HEK293 (cell line): ENCODE data around the gene IPO8.

ENCODE experiments used
- CTCF ChIA-PET: fragments of 350-600 bp; formaldehyde crosslinking; extraction: SDS; loops from one replicate; lab custom pipeline; 2021; ENCODE audit warnings: antibody characterized with exemption; lab: Yijun Ruan, JAX
- POLR2A ChIA-PET: fragments of 300-600 bp; formaldehyde crosslinking; extraction: SDS; loops from one replicate; lab custom pipeline; 2020; ENCODE audit warnings: antibody characterized with exemption, inconsistent platforms; lab: Yijun Ruan, JAX
- H3K27ac ChIP-seq: fragments of 200-500 bp; sonication (Bioruptor generic); 2 replicates; pipeline ENCODE4 v1.5.1; 2014; ENCODE audit warnings: low read depth, low read length, control low read depth, inconsistent platforms; ENCODE audit errors: extremely low read depth
- H3K36me3 ChIP-seq, 2 experiments: fragments of 200-500 bp in 1 of 2; sonication (Bioruptor generic) in 1 of 2; 1 replicate in 1 of 2; 2 replicates in 1 of 2; pipeline ENCODE4 v1.5.1; 2014 to 2017; ENCODE audit warnings: inconsistent platforms in 2 of 2, low read length in 2 of 2; ENCODE audit not compliant: control insufficient read depth in 2 of 2, insufficient read depth in 1 of 2
- H3K4me1 ChIP-seq: fragments of 200-500 bp; sonication (Bioruptor generic); 2 replicates; pipeline ENCODE4 v1.5.1; 2014; ENCODE audit warnings: mild to moderate bottlenecking, low read length, inconsistent platforms; ENCODE audit not compliant: control insufficient read depth, insufficient read depth
- H3K4me3 ChIP-seq: 2 replicates; pipeline ENCODE4 v1.5.1; 2011; ENCODE audit warnings: low read depth, mild to moderate bottlenecking, control low read depth, low read length, moderate library complexity
- H3K9me3 ChIP-seq: fragments of 200-500 bp; sonication (Bioruptor generic); 2 replicates; pipeline ENCODE4 v1.5.1; 2014; ENCODE audit warnings: low read depth, low read length, inconsistent platforms; ENCODE audit not compliant: control insufficient read depth, insufficient read depth
- BCL11B ChIP-seq: fragments of 450-650 bp; formaldehyde crosslinking; IDR thresholded peaks from 2 replicates; pipeline ENCODE4 v1.5.1; 2016; ENCODE audit warnings: low read depth, missing biosample characterization, missing genetic modification characterization
- FEZF1 ChIP-seq: fragments of 450-650 bp; formaldehyde crosslinking; IDR thresholded peaks from 2 replicates; pipeline ENCODE4 v1.5.1; 2016; ENCODE audit warnings: missing biosample characterization, missing genetic modification characterization
- OSR2 ChIP-seq: fragments of 450-650 bp; formaldehyde crosslinking; IDR thresholded peaks from 2 replicates; pipeline ENCODE4 v1.5.1; 2016; ENCODE audit warnings: missing biosample characterization, missing genetic modification characterization
- ZBTB21 ChIP-seq: fragments of 450-650 bp; formaldehyde crosslinking; IDR thresholded peaks from 2 replicates; pipeline ENCODE4 v1.5.1; 2017; ENCODE audit warnings: missing biosample characterization, missing genetic modification characterization
- ZNF335 ChIP-seq: fragments of 450-650 bp; formaldehyde crosslinking; conservative IDR thresholded peaks from 2 replicates; pipeline ENCODE4 v1.5.1; 2016; ENCODE audit warnings: missing biosample characterization, missing genetic modification characterization
- ZNF571 ChIP-seq: fragments of 450-650 bp; formaldehyde crosslinking; IDR thresholded peaks from 2 replicates; pipeline ENCODE4 v1.5.0; 2017; ENCODE audit warnings: missing biosample characterization, missing genetic modification characterization
- ZNF747 ChIP-seq: fragments of 450-650 bp; formaldehyde crosslinking; IDR thresholded peaks from 2 replicates; pipeline ENCODE4 v1.5.1; 2016; ENCODE audit warnings: missing biosample characterization, missing genetic modification characterization
- ZNF791 ChIP-seq: fragments of 450-650 bp; formaldehyde crosslinking; IDR thresholded peaks from 2 replicates; pipeline ENCODE4 v1.5.1; 2016; ENCODE audit warnings: missing biosample characterization, missing genetic modification characterization
- TF ChIP-seq, protein P1 (sequence below): fragments of 450-650 bp; formaldehyde crosslinking; IDR thresholded peaks from 2 replicates; pipeline ENCODE4 v1.5.1; 2017; ENCODE audit warnings: missing biosample characterization, missing genetic modification characterization
- TF ChIP-seq, protein P2 (sequence below): fragments of 450-650 bp; formaldehyde crosslinking; IDR thresholded peaks from 2 replicates; pipeline ENCODE4 v1.5.1; 2016; ENCODE audit warnings: missing biosample characterization, missing genetic modification characterization, borderline replicate concordance
- TF ChIP-seq, protein P3 (sequence below): fragments of 450-650 bp; formaldehyde crosslinking; IDR thresholded peaks from 2 replicates; pipeline ENCODE4 v1.5.1; 2017; ENCODE audit warnings: missing biosample characterization, missing genetic modification characterization
- TF ChIP-seq, protein P4 (sequence below): fragments of 450-650 bp; formaldehyde crosslinking; IDR thresholded peaks from 2 replicates; pipeline ENCODE4 v1.5.1; 2017; ENCODE audit warnings: missing biosample characterization, mild to moderate bottlenecking, missing genetic modification characterization, moderate library complexity

Gene IPO8

DNA sequence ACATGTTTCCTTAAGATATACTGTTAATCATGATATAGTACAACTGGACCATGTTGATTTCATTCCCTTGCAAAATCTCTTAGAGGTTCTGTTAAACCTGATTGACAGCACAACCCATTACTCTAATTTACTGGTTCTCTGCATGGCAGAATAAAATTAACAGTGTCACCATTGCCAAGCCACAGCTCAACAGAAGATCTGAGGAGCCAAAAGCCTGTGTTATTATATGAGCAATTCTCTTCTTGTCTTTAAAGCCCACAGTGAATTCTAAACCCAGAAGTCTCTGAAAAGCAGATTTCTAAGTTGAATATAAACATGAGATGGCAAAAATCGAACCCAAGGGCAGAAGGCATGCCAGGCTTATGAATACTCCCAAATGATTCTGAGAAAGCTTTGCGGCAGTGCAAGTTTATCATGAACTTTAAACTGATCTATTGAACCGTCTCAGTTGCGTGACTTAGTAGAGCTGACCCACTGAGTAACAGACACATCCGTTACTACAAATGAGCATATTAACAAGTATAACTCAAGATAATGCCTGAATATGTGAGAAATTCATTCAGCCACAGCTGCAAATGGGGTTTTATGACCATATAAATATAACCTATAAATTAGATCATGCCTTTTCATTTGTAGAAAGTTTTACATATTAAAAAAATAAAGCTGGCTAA is 78.2 kb downstream of the IPO8 start:
- TF ChIP-seq, protein P1, sequence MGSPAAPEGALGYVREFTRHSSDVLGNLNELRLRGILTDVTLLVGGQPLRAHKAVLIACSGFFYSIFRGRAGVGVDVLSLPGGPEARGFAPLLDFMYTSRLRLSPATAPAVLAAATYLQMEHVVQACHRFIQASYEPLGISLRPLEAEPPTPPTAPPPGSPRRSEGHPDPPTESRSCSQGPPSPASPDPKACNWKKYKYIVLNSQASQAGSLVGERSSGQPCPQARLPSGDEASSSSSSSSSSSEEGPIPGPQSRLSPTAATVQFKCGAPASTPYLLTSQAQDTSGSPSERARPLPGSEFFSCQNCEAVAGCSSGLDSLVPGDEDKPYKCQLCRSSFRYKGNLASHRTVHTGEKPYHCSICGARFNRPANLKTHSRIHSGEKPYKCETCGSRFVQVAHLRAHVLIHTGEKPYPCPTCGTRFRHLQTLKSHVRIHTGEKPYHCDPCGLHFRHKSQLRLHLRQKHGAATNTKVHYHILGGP (tag by site-specific recombination) = no peak
- TF ChIP-seq, protein P2, sequence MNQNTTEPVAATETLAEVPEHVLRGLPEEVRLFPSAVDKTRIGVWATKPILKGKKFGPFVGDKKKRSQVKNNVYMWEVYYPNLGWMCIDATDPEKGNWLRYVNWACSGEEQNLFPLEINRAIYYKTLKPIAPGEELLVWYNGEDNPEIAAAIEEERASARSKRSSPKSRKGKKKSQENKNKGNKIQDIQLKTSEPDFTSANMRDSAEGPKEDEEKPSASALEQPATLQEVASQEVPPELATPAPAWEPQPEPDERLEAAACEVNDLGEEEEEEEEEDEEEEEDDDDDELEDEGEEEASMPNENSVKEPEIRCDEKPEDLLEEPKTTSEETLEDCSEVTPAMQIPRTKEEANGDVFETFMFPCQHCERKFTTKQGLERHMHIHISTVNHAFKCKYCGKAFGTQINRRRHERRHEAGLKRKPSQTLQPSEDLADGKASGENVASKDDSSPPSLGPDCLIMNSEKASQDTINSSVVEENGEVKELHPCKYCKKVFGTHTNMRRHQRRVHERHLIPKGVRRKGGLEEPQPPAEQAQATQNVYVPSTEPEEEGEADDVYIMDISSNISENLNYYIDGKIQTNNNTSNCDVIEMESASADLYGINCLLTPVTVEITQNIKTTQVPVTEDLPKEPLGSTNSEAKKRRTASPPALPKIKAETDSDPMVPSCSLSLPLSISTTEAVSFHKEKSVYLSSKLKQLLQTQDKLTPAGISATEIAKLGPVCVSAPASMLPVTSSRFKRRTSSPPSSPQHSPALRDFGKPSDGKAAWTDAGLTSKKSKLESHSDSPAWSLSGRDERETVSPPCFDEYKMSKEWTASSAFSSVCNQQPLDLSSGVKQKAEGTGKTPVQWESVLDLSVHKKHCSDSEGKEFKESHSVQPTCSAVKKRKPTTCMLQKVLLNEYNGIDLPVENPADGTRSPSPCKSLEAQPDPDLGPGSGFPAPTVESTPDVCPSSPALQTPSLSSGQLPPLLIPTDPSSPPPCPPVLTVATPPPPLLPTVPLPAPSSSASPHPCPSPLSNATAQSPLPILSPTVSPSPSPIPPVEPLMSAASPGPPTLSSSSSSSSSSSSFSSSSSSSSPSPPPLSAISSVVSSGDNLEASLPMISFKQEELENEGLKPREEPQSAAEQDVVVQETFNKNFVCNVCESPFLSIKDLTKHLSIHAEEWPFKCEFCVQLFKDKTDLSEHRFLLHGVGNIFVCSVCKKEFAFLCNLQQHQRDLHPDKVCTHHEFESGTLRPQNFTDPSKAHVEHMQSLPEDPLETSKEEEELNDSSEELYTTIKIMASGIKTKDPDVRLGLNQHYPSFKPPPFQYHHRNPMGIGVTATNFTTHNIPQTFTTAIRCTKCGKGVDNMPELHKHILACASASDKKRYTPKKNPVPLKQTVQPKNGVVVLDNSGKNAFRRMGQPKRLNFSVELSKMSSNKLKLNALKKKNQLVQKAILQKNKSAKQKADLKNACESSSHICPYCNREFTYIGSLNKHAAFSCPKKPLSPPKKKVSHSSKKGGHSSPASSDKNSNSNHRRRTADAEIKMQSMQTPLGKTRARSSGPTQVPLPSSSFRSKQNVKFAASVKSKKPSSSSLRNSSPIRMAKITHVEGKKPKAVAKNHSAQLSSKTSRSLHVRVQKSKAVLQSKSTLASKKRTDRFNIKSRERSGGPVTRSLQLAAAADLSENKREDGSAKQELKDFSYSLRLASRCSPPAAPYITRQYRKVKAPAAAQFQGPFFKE (tag by site-specific recombination) = no peak
- TF ChIP-seq ZNF747 (tag by site-specific recombination) = no peak
- no peak for TF ChIP-seq ZNF791 (tag by site-specific recombination)
- POLR2A ChIA-PET = no interaction called here
- Histone ChIP-seq H3K27ac (no peak overlapping the region), H3K9me3 (no peaks in the 10 kb centered on the region), H3K4me3 (no peak overlapping the region), H3K4me1 (no peaks in the 10 kb centered on the region; the same call in 1 of the 2 replicates), H3K36me3 (no peaks in the 10 kb centered on the region)
- CTCF ChIA-PET = no interaction called here

DNA sequence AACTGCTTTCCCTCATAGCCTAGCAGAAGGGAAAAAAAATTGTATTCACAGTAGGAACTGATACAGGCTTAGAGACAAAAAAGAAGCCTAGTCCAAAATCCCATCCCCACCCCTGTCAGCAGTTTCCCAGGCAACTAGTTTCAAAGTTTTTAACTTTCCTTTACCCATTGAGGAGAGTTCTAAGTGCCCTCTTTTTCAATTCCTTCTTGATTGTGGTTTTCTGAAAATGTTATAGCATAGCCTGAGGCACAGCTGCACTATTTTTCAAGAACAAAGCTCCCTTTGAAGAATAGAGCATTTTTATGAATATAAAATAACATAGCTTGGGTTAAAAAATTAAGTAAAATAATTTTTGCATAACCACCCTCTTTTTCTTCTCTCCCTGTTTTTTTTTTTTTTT is 81.6 kb downstream of the IPO8 start:
- H3K9me3 ChIP-seq = no peaks in the 10 kb centered on the region
- no peak overlapping the region for H3K4me3 ChIP-seq
- ChIA-PET CTCF (interaction anchor here (0.9 kb wide), 1 partner anchor 57 kb away, joined by 3 read pairs; no protein-coding TSS in a partner anchor), POLR2A (no interaction called here)
- no peak overlapping the region for H3K27ac ChIP-seq
- no peak for TF ChIP-seq BCL11B (tag by site-specific recombination)
- H3K4me1 ChIP-seq = no peaks in the 10 kb centered on the region; the same call in 1 of the 2 replicates
- H3K36me3 ChIP-seq = no peaks in the 10 kb centered on the region

DNA sequence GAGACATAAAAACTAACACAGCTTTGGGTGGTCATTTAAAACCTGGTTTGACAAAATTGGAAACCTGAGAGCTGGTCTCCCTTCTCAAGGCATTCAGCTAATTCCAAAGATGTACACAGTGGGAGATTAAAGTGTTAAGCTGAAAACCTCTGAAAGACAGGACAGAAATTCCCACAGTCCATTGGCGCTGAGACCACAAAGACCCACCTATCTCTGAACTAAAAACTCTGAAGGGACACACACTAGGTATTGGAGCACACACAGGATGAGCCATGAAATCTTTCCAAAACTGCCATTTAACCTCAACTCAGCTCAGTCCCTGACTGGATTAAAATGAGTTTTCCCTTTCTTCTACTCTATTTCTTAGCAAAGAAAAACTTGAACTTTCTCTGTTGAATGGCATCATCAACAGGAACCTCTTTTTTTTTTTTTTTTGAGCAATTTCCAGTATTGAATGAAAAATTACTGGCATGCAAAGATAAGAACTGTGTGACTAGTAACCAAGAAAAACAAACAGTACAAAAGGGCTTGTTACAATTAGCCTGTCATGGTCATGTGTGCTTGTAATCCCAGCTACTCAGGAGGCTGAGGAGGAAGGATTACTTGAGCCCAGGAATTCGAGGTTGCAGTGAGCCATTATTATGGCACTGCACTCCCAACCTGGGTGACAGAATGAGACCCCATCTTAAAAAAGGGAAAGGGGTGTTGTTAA is 82.4 kb downstream of the IPO8 start:
- H3K36me3 ChIP-seq = no peaks in the 10 kb centered on the region
- no peak overlapping the region for H3K27ac ChIP-seq
- ChIA-PET POLR2A (no interaction called here), CTCF (interaction anchor here (0.6 to 0.9 kb wide), 2 partner anchors 39 to 56 kb away, joined by 3 to 4 read pairs; no protein-coding TSS in a partner anchor)
- H3K9me3 ChIP-seq = no peaks in the 10 kb centered on the region
- no peaks in the 10 kb centered on the region; the same call in 1 of the 2 replicates for H3K4me1 ChIP-seq
- TF ChIP-seq, protein P3, sequence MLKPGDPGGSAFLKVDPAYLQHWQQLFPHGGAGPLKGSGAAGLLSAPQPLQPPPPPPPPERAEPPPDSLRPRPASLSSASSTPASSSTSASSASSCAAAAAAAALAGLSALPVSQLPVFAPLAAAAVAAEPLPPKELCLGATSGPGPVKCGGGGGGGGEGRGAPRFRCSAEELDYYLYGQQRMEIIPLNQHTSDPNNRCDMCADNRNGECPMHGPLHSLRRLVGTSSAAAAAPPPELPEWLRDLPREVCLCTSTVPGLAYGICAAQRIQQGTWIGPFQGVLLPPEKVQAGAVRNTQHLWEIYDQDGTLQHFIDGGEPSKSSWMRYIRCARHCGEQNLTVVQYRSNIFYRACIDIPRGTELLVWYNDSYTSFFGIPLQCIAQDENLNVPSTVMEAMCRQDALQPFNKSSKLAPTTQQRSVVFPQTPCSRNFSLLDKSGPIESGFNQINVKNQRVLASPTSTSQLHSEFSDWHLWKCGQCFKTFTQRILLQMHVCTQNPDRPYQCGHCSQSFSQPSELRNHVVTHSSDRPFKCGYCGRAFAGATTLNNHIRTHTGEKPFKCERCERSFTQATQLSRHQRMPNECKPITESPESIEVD (tag by site-specific recombination) = peak; percentile 84
- TF ChIP-seq ZNF571 (tag by site-specific recombination) (no peak), ZNF335 (tag by site-specific recombination) (0 out of 2 replicates have a peak, but pooled peaks have one; percentile 15), OSR2 (tag by site-specific recombination) (peak; percentile 72), ZBTB21 (tag by site-specific recombination) (no peak), FEZF1 (tag by site-specific recombination) (0 out of 2 replicates have a peak, but pooled peaks have one; percentile 11)
- TF ChIP-seq, protein P4, sequence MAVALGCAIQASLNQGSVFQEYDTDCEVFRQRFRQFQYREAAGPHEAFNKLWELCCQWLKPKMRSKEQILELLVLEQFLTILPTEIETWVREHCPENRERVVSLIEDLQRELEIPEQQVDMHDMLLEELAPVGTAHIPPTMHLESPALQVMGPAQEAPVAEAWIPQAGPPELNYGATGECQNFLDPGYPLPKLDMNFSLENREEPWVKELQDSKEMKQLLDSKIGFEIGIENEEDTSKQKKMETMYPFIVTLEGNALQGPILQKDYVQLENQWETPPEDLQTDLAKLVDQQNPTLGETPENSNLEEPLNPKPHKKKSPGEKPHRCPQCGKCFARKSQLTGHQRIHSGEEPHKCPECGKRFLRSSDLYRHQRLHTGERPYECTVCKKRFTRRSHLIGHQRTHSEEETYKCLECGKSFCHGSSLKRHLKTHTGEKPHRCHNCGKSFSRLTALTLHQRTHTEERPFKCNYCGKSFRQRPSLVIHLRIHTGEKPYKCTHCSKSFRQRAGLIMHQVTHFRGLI (tag by site-specific recombination) = no peak
- no peak overlapping the region for H3K4me3 ChIP-seq
